Stomach (tissue), 9 donors: ENCODE results near the gene EXOC3L1. TPM values are rescaled to one million over a fixed set of nuclear protein-coding genes. Genes with fewer than 3 reads are reported as not detected.

Experiments
- DNase-seq, 2 donors: peaks; one replicate each; pipeline versions ENCODE4 v3.0.0 to v3.0.0-alpha.2; 2013 to 2019
- H3K27ac ChIP-seq, 5 donors: fragments of 200-600 bp in 4 of 5; sonication (generic) in 4 of 5; one replicate each; pipeline ENCODE4 v1.5.1; 2013 to 2019; ENCODE audit warnings: mild to moderate bottlenecking in 1 of 5, moderate library complexity in 1 of 5
- H3K27me3 ChIP-seq, 3 donors: fragments of 200-600 bp; sonication (generic); one replicate each; pipeline ENCODE4 v1.5.1; 2017 to 2019; ENCODE audit warnings: mixed run types in 1 of 3
- H3K36me3 ChIP-seq, 4 donors: fragments of 200-600 bp; sonication (generic); 1 replicate in 3 of 4; 2 replicates in 1 of 4; pipeline ENCODE4 v1.5.1; 2016 to 2019
- H3K4me1 ChIP-seq, 4 donors: fragments of 200-600 bp; sonication (generic); one replicate each; pipeline ENCODE4 v1.5.1; 2016 to 2019
- H3K4me3 ChIP-seq, 4 donors: fragments of 200-600 bp; sonication (generic) in 3 of 4; one replicate each; pipeline ENCODE4 v1.5.1; 2016 to 2019; ENCODE audit warnings: mild to moderate bottlenecking in 1 of 4
- H3K9me3 ChIP-seq, 4 donors: fragments of 200-600 bp; sonication (generic); one replicate each; pipeline ENCODE4 v1.5.1; 2016 to 2019
- EP300 ChIP-seq: sonication (generic); formaldehyde crosslinking; IDR thresholded peaks from one replicate; pipeline ENCODE4 v1.6.1; 2017; ENCODE audit warnings: antibody characterized with exemption
- POLR2A ChIP-seq, 4 donors: fragments of 450-650 bp; IDR thresholded peaks; one replicate each; pipeline ENCODE4 v1.6.1; 2016; ENCODE audit warnings: antibody characterized with exemption in 4 of 4, control low read depth in 2 of 4, mild to moderate bottlenecking in 1 of 4, moderate library complexity in 1 of 4
- POLR2AphosphoS5 ChIP-seq, 3 donors: sonication (generic); formaldehyde crosslinking; IDR thresholded peaks; one replicate each; pipeline ENCODE4 v1.6.1; 2016; ENCODE audit warnings: antibody characterized with exemption in 3 of 3
- WGBS, 5 donors: extraction: QIAGEN DNeasy Blood & Tissue Kit in 3 of 5; methylation state at CpG; one replicate each; pipeline versions ENCODE4 v1.1.5 to v1.1.7; 2013 to 2018; 5-methylcytosine and 5-hydroxymethylcytosine counted together
- intact Hi-C: fragments of 100-400 bp; cut with DNase I; formaldehyde crosslinking; loops from one replicate; pipeline ENCODE4 v1.15.1; 2023; ENCODE audit warnings: low total_unique reads
- polyA plus RNA-seq, 3 donors: library from polyadenylated mRNA; stranded (reverse); fragments of 200-250 nt; gene quantifications; one replicate each; pipeline ENCODE4 v1.2.3, GENCODE V29; 2013
- total RNA-seq, 5 donors: library from RNA; depleted of rRNA; stranded (reverse); fragments of >200 nt; gene quantifications; one replicate each; pipeline versions ENCODE4 v1.1.0 to v1.2.3, GENCODE V29; 2014 to 2016
- TF ChIP-seq, protein P1 (sequence below), 7 experiments: fragments of 450-650 bp in 4 of 7; fragments of 200-600 bp in 3 of 7; sonication (generic) in 3 of 7; IDR thresholded peaks; one replicate each; pipeline ENCODE4 v1.5.1; 2016 to 2019; ENCODE audit warnings: antibody characterized with exemption in 7 of 7, control low read depth in 2 of 7, mild to moderate bottlenecking in 1 of 7
- donor health status: healthy with polysubstance abuse.
- donor health status: Bipolar disorder and iron deficiency.
- donor health status: healthy.

EXOC3L1 gene
- total and polyA plus RNA-seq, 8 donors = 1.3 to 25.5 (median 6.8) TPM; not detected in 1

DNA sequence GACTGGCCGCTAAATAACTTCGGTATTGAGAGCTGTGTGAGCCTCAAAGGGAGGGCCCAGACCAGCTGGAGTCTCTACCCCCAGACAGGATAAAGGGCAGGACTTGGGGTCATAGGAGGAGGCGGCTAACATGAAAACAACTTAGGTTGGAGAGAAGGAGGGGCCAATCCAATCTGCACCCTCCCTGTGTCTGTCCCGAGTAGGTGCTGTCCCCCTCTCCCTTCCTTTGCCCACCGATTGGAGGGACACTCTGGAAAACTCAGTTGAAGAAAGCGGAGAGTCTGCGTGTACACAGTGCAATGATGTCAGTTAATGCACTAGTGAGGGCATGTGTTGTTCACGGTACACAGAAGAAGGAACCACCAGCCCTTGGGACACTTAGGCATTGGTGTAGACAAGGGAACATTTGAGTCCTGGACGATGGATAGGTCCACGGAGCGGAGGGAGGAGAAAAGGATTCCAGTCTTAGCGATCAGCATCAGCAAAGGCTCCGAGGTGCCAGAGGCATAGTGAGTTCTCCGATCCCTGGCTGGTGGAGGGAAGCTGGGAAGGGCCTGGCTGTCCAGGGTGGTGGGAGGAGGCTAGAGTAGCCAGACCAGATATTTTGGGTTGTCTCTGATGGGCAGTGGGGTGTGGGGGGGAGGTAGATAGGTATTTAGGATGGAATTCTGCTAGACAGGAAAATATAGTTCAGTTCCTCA, 18.8 kb downstream of the EXOC3L1 start:
- TF ChIP-seq EP300 (no peak), POLR2A (IDR thresholded peaks at IDR 0.05) (no peak), POLR2AphosphoS5 (IDR thresholded peaks at IDR 0.05) (no peak)
- TF ChIP-seq, protein P1, sequence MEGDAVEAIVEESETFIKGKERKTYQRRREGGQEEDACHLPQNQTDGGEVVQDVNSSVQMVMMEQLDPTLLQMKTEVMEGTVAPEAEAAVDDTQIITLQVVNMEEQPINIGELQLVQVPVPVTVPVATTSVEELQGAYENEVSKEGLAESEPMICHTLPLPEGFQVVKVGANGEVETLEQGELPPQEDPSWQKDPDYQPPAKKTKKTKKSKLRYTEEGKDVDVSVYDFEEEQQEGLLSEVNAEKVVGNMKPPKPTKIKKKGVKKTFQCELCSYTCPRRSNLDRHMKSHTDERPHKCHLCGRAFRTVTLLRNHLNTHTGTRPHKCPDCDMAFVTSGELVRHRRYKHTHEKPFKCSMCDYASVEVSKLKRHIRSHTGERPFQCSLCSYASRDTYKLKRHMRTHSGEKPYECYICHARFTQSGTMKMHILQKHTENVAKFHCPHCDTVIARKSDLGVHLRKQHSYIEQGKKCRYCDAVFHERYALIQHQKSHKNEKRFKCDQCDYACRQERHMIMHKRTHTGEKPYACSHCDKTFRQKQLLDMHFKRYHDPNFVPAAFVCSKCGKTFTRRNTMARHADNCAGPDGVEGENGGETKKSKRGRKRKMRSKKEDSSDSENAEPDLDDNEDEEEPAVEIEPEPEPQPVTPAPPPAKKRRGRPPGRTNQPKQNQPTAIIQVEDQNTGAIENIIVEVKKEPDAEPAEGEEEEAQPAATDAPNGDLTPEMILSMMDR (IDR thresholded peaks at IDR 0.05) = no peak
- DNase-seq = peak in 1 of 2 donors; percentile 56
- intact Hi-C loops = no loop called here
- H3K36me3 ChIP-seq = peaks cover 0 to 3% (median 0%) of the 10 kb centered on the region in 4 donors
- peaks cover 40 to 63% (median 53%) of the 10 kb centered on the region in 4 donors for H3K4me1 ChIP-seq
- H3K27me3 ChIP-seq = peaks cover 0 to 52% (median 0%) of the 10 kb centered on the region in 3 donors
- WGBS, 5 donors = 39 to 46% (median 44%) methylated on average over 14 of the region's 14 CpGs
- H3K27ac ChIP-seq = peak overlapping the region; percentile 85 to 91 (median 88)
- no peaks in the 10 kb centered on the region for H3K9me3 ChIP-seq
- peak overlapping the region; percentile 43 to 55 (median 49) for H3K4me3 ChIP-seq

DNA sequence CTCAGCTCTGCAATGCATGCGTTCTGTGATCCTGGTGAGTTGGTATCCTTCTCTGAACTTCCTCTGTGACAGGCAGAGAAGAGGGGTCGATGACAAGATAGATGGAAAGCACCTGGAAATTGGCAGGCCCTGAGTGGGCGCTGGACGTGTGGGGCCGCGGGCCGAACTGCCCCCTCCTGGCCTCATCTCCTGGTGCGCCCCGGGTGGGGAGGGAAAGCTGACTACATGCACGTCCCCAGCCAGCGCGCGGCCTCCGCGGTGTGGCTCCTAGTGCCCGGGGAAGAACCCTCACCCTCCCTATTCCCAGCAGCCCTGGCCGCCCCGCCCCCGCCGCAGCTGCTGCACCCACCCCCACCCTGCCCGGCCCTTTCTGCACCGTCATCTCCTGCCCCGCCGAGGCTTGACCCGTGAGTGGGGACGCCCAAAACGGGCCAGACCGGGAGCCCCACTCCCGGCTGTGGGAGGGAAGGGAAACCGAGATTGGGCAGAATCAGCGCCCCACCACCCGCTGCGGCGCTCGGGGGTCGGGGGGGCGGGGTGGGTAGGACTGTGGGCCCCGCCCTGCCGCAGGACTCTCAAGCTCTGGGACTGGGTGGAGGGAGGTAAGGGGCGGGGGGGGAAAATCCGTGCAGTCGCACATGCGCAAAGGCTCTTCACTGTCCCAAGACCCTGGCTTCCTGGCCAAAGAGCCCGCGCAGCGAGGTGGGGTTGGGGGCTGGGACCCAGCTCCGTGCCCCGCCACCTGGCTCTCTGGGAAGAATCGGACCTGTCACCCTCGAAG, 19.6 kb downstream of the EXOC3L1 start, which contains the start of gene NOL3:
TSS of gene NOL3 (plus strand) at position 371 of the 781 bp plus-strand sequence.
- Histone ChIP-seq H3K9me3 (no peaks in the 10 kb centered on the region), H3K4me1 (peaks cover 43 to 69% (median 58%) of the 10 kb centered on the region in 4 donors), H3K27me3 (peaks cover 0 to 59% (median 3%) of the 10 kb centered on the region in 3 donors), H3K4me3 (peak within 1 kb of the TSS; percentile 43 to 55 (median 49)), H3K36me3 (peaks cover 0 to 2% (median 0%) of the 10 kb centered on the region in 4 donors), H3K27ac (peak within 1 kb of the TSS; percentile 85 to 91 (median 88))
- TF ChIP-seq, protein P1 (IDR thresholded peaks at IDR 0.05) = no peak
- peak in 2 of 3 donors; percentile 42 to 51 for TF ChIP-seq POLR2AphosphoS5 (IDR thresholded peaks at IDR 0.05)
- WGBS, 5 donors = 1 to 4% (median 2%) methylated on average over 15 to 50 of the region's 50 CpGs
- intact Hi-C loops = no loop called here
- DNase-seq = peak; percentile 84 to 88

DNA sequence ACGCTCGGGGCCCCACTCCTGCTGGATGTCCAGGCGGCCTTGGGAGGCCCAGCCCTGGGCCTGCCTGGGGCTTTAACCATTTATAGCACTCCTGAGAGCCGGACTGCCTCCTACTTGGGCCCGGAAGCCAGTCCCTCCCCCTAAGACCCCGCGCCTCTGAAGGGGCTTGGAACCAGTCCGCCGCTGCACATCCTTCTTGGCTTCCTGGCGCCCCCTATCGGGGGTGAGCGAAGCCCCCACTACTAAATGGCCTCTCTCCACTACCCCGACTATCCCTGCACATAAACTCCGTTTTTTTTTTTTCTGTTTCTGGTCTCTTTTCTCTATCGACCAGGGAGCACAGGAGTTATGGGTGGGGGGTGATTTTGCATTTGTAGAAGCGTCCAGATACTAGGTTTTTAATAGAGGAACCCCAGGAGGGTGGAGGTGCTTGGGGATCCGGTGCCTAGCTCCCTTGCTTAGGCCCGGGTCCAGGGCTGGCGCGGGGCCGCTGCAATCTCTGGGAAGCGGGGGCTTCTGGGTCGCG, 20.2 kb downstream of the EXOC3L1 start:
- TF ChIP-seq, protein P1 (IDR thresholded peaks at IDR 0.05) = peak in 3 of 7 experiments; percentile 18 to 37 (median 30)
- no peak for TF ChIP-seq EP300
- 10 to 19% (median 18%) methylated on average over 22 to 24 of the region's 24 CpGs for WGBS, 5 donors
- Histone ChIP-seq H3K36me3 (no peaks in the 10 kb centered on the region), H3K27ac (peak overlapping the region; percentile 47 to 91 (median 88)), H3K9me3 (no peaks in the 10 kb centered on the region), H3K4me3 (peak overlapping the region; percentile 43 to 55 (median 49)), H3K27me3 (peaks cover 0 to 62% (median 9%) of the 10 kb centered on the region in 3 donors), H3K4me1 (peaks cover 46 to 69% (median 60%) of the 10 kb centered on the region in 4 donors)
- DNase-seq = peak in 1 of 2 donors; percentile 70
- intact Hi-C loops = no loop called here

DNA sequence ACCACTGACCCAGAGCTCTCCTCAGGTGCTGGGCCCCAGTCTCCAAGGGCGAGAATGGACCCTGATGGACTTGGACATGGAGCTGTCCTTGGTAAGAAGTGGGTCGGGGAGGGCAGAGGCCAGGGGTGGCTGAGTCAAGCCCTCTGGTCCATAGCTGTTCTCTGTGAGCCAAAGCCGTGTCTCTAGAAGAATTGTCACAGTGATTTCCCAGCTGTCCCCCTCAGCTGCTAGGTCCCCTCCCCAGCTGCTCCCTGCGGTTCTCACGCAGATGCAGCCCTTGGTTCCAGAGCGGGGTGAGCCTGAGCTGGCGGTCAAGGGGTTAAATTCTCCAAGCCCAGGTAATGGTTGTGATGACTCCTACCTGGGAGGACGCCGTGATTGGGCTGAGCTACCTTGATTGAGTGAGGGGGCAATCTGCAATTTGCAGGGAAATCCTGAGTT, 20.9 kb downstream of the EXOC3L1 start:
- 44 to 71% (median 69%) methylated on average over 4 to 9 of the region's 9 CpGs for WGBS, 5 donors
- Histone ChIP-seq H3K4me3 (no peak overlapping the region), H3K36me3 (no peaks in the 10 kb centered on the region), H3K9me3 (no peaks in the 10 kb centered on the region), H3K27me3 (peaks cover 0 to 62% (median 12%) of the 10 kb centered on the region in 3 donors), H3K27ac (peak overlapping the region in 4 of 5 donors; percentile 86 to 91 (median 88)), H3K4me1 (peaks cover 46 to 69% (median 60%) of the 10 kb centered on the region in 4 donors)
- no peak for DNase-seq
- intact Hi-C loops = no loop called here
- no peak for TF ChIP-seq POLR2A (IDR thresholded peaks at IDR 0.05)
- TF ChIP-seq, protein P1 (IDR thresholded peaks at IDR 0.05) = no peak
- no peak for TF ChIP-seq EP300
- TF ChIP-seq POLR2AphosphoS5 (IDR thresholded peaks at IDR 0.05) = no peak
